H1 (cell line): ENCODE data around the gene FAM149A. TPM values are rescaled to one million over a fixed set of nuclear protein-coding genes. Genes with fewer than 3 reads are reported as not detected.
A peak's percentile ranks its signal among the peaks of the same experiment; 100 is the strongest.

Experiments
- EZH2 ChIP-seq: fragments of 200-600 bp; sonication (generic); IDR thresholded peaks from 2 replicates; pipeline ENCODE4 v1.7.1; 2012; ENCODE audit warnings: low read depth, mild to moderate bottlenecking, moderate library complexity, low read length, inconsistent platforms; ENCODE audit not compliant: severe bottlenecking
- polyA plus RNA-seq, 7 experiments: library from polyadenylated mRNA; depleted of rRNA in 3 of 7; stranded (reverse) in 5 of 7; unstranded in 2 of 7; fragments of >200 nt in 5 of 7; fragments of 200-250 nt in 2 of 7; gene quantifications; 1 replicate in 5 of 7; 2 replicates in 1 of 7; 4 replicates in 1 of 7; pipeline versions ENCODE4 v1.2.1 to v1.2.3, GENCODE V29; 2011 to 2013; ENCODE audit warnings: missing spikeins in 2 of 7, mixed read lengths in 2 of 7
- total RNA-seq: library from RNA; stranded (reverse); fragmentation: NEBNext Ultra II Directional; extraction: Animal tissue kit (Norgen Biotek cat#: 25700); gene quantifications from 2 replicates; pipeline ENCODE4 v1.2.1, GENCODE V29; 2021
- TF ChIP-seq, protein P1 (sequence below), 3 experiments: IDR thresholded peaks; 1 replicate in 2 of 3; 2 replicates in 1 of 3; pipeline versions ENCODE4 v1.5.1 to v1.6.1; 2011; ENCODE audit warnings: low read length in 3 of 3, mild to moderate bottlenecking in 3 of 3, inconsistent platforms in 2 of 3, low read depth in 1 of 3, moderate library complexity in 1 of 3; ENCODE audit not compliant: insufficient read depth in 1 of 3; ENCODE audit errors: control extremely low read depth in 1 of 3

FAM149A gene
- total and polyA plus RNA-seq, 2 of the 8 experiments (the other 6 are each of a cell fraction or from before 2014, with no cell fraction given), result 6.1 to 8.5 TPM

- TF ChIP-seq, protein P1, sequence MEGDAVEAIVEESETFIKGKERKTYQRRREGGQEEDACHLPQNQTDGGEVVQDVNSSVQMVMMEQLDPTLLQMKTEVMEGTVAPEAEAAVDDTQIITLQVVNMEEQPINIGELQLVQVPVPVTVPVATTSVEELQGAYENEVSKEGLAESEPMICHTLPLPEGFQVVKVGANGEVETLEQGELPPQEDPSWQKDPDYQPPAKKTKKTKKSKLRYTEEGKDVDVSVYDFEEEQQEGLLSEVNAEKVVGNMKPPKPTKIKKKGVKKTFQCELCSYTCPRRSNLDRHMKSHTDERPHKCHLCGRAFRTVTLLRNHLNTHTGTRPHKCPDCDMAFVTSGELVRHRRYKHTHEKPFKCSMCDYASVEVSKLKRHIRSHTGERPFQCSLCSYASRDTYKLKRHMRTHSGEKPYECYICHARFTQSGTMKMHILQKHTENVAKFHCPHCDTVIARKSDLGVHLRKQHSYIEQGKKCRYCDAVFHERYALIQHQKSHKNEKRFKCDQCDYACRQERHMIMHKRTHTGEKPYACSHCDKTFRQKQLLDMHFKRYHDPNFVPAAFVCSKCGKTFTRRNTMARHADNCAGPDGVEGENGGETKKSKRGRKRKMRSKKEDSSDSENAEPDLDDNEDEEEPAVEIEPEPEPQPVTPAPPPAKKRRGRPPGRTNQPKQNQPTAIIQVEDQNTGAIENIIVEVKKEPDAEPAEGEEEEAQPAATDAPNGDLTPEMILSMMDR (IDR thresholded peaks at IDR 0.05; ENCODE audit: control extremely low read depth in 1 of 3, insufficient read depth in 1 of 3, low read depth in 1 of 3, low read length in 3 of 3), result peak; percentile 61 to 73 (median 62)
- TF ChIP-seq EZH2, result no peak
- TF ChIP-seq, all 59 proteins: peak for 4
These were observed 45.4 kb downstream of the FAM149A start (continued) for GRCh38 chr4:186149872-186150271.
